Measurements from ENCODE around the gene ATG7.

- no peak for TF ChIP-seq POLR2AphosphoS5 (IDR thresholded peaks at IDR 0.05; ENCODE audit: borderline replicate concordance, low read depth, low read length)
- no peak for TF ChIP-seq EZH2 (IDR thresholded peaks at IDR 0.05)
- TF ChIP-seq FOXP2 (optimal IDR thresholded peaks at IDR 0.05; ENCODE audit: control extremely low read depth, extremely low read length, insufficient read depth) = no peak
These were observed 110.0 kb downstream of the ATG7 start for GRCh38 chr3:11382146-11382745.

Data from SK-N-MC (cell line).